GM18858 (cell line): ENCODE data around the gene SLC31A1.

Source experiments
- ATAC-seq: cut with Tn5 transposase; IDR thresholded peaks from one replicate; pipeline ENCODE4 v1.9.1; 2021; ENCODE audit not compliant: unreplicated experiment

SLC31A1 gene

GRCh38 chr9:113301548-113301947, 80.2 kb downstream of the SLC31A1 start:
- no peak for ATAC-seq

GRCh38 chr9:113302792-113303418, 81.6 kb downstream of the SLC31A1 start, which contains the start of gene RNF183:
RNF183 (minus strand) TSS chr9:113303376; CDS start chr9:113298184, 5,192 bp downstream.
- ATAC-seq: no peak

GRCh38 chr9:113306566-113306965, 85.2 kb downstream of the SLC31A1 start:
- no peak for ATAC-seq

GRCh38 chr9:113307396-113307975, 86.1 kb downstream of the SLC31A1 start:
- ATAC-seq: no peak

GRCh38 chr9:113309204-113309813, 88.0 kb downstream of the SLC31A1 start:
- ATAC-seq: no peak

- ATAC-seq: no peak
Observed at GRCh38 chr9:113310538-113310937, 89.2 kb downstream of the SLC31A1 start.

GRCh38 chr9:113311961-113312360, 90.6 kb downstream of the SLC31A1 start:
- no peak for ATAC-seq

- no peak for ATAC-seq
Observed at GRCh38 chr9:113313261-113313660, 91.9 kb downstream of the SLC31A1 start.
